HG02884 (cell line): ENCODE data around the gene ZNF583.

ENCODE experiments used
- ATAC-seq: cut with Tn5 transposase; IDR thresholded peaks from one replicate; pipeline ENCODE4 v1.9.1; 2021; ENCODE audit warnings: mild to moderate bottlenecking, moderate library complexity; ENCODE audit not compliant: unreplicated experiment

ZNF583 gene

DNA sequence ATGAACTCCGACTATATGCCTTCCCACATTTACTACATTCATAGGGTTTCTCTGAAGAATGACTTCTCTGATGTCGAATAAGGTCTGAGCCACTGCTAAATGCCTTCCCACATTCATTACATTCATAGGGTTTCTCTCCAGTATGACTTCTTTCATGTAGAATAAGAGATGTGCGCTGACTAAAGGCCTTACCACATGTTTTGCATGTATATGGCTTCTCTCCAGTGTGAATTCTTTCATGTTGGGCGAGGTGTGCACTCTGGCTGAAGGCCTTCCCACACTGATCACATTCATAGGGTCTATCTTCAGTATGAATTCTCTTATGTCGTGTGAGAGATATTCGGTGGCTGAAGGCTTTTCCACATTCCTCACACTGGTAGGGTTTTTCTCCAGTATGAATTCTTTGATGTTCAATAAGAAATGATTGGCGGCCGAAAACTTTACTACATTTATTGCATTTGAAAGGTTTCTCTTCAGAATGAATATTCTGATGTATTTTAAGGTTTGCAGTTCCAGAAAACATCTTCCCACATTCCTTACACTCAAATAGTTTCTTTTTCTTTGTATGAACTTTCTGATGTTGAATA lies 37.2 kb downstream of the ZNF583 start:
- no peak for ATAC-seq

DNA sequence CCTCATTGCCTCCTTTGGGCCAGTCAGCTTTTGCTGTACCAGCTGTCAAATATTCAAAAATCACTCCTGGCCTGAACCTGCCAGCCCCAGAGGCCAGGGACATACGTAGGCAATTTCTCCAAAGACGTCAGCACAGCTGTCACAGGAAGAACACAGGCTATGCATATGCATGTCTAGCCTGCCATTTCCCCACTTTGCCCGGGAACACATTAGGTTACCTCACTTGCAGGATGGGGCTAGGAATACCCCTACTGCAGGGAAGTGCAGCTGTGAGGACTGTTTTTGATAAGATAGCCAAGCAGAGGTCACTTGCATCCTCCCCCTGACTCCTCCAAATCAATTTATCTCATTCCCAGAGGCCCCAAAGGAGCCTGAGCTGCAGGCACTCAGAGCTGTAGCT lies 70.2 kb downstream of the ZNF583 start:
- ATAC-seq = no peak

DNA sequence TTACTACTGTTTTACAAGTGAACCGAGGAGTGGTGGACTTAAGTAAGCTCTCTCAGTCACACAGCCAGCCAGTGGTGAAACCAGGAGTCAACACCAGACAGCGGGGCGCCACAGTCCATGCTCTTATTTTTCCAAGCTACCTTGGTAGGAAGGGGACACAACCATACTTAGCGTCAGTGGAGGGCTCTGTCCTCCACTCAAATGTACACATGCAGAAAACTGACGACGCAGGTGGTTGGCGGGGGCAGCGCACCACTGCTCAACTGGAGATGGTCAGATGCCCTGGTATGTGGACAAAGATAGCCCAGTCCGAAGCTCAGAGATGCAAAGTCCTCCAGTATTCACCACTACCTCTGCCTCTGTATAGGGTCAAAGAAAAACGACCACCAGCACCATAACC lies 72.0 kb downstream of the ZNF583 start:
- no peak for ATAC-seq
